Body of pancreas (tissue), 4 donors: Measurements from ENCODE around the gene TMCC2. TPM values are rescaled to one million over a fixed set of nuclear protein-coding genes. Genes with fewer than 3 reads are reported as not detected.

Source experiments
- ATAC-seq: fragments of 150-250 bp; one replicate; pipeline ENCODE4 v1.9.1; 2016
- DNase-seq, 4 donors: peaks; one replicate each; pipeline ENCODE4 v3.0.0-alpha.2; 2019
- H3K27ac ChIP-seq, 4 donors: fragments of 200-600 bp; sonication (generic); 1 replicate in 3 of 4; 2 replicates in 1 of 4; pipeline versions ENCODE4 v1.5.1 to v1.6.1; 2016 to 2019; ENCODE audit warnings: mild to moderate bottlenecking in 1 of 4, mixed read lengths in 1 of 4, moderate library complexity in 1 of 4
- H3K27me3 ChIP-seq, 2 donors: fragments of 200-600 bp; sonication (generic); one replicate each; pipeline ENCODE4 v1.6.0; 2016; ENCODE audit warnings: mild to moderate bottlenecking in 1 of 2
- H3K36me3 ChIP-seq, 2 donors: fragments of 200-600 bp; sonication (generic); replicated peaks in 1 of 2; 2 replicates each; pipeline ENCODE4 v1.5.1; 2016; ENCODE audit warnings: low read depth in 2 of 2; ENCODE audit not compliant: insufficient read depth in 1 of 2
- H3K4me1 ChIP-seq: fragments of 200-600 bp; sonication (generic); one replicate; pipeline ENCODE4 v1.6.0; 2016
- H3K4me3 ChIP-seq, 2 donors: fragments of 200-600 bp; sonication (generic); 1 replicate in 1 of 2; 2 replicates in 1 of 2; pipeline ENCODE4 v1.5.1; 2016 to 2019
- H3K9me3 ChIP-seq, 3 donors: fragments of 200-600 bp; sonication (generic); 1 replicate in 2 of 3; 2 replicates in 1 of 3; pipeline ENCODE4 v1.5.1; 2016
- CTCF ChIP-seq, 7 experiments: fragments of 450-650 bp in 4 of 7; fragments of 200-600 bp in 3 of 7; sonication (generic) in 3 of 7; IDR thresholded peaks; one replicate each; pipeline ENCODE4 v1.5.1; 2016 to 2019; ENCODE audit warnings: antibody characterized with exemption in 7 of 7
- POLR2A ChIP-seq, 3 donors: fragments of 450-650 bp; IDR thresholded peaks; one replicate each; pipeline ENCODE4 v1.6.1; 2016; ENCODE audit warnings: antibody characterized with exemption in 3 of 3, mild to moderate bottlenecking in 2 of 3
- WGBS, 2 donors: methylation state at CpG; one replicate each; pipeline ENCODE4 v1.1.5; 2017; 5-methylcytosine and 5-hydroxymethylcytosine counted together
- intact Hi-C: fragments of 100-400 bp; cut with DNase I; formaldehyde crosslinking; loops from one replicate; pipeline ENCODE4 v1.15.1; 2023
- total RNA-seq, 2 donors: library from RNA; depleted of rRNA; stranded (reverse); fragments of >200 nt; gene quantifications; one replicate each; pipeline ENCODE4 v1.1.0, GENCODE V29; 2016

TMCC2 gene
- total RNA-seq, 2 donors from 2014 or later: 1.3 to 1.6 TPM

GRCh38 chr1:205240118-205240517 lies 12.4 kb downstream of the TMCC2 start:
- no peak for TF ChIP-seq POLR2A (IDR thresholded peaks at IDR 0.05)
- TF ChIP-seq CTCF (IDR thresholded peaks at IDR 0.05): no peak
- ATAC-seq (no peak), DNase-seq (no peak)
- 94 to 96% methylated on average over 5 to 6 of the region's 6 CpGs for WGBS, 2 donors
- H3K4me3 ChIP-seq: no peak overlapping the region
- no peaks in the 10 kb centered on the region for H3K9me3 ChIP-seq
- H3K27me3 ChIP-seq: no peaks in the 10 kb centered on the region
- H3K27ac ChIP-seq: no peak overlapping the region
- H3K36me3 ChIP-seq: no peaks in the 10 kb centered on the region
- intact Hi-C loops: no loop called here
- H3K4me1 ChIP-seq: no peaks in the 10 kb centered on the region

GRCh38 chr1:205240569-205240968 lies 12.8 kb downstream of the TMCC2 start:
- intact Hi-C loops: no loop called here
- WGBS, 2 donors: 62 to 78% methylated on average over 3 of the region's 3 CpGs
- ATAC-seq (no peak), DNase-seq (no peak)
- Histone ChIP-seq H3K36me3 (no peaks in the 10 kb centered on the region), H3K27me3 (no peaks in the 10 kb centered on the region), H3K4me3 (no peak overlapping the region), H3K4me1 (no peaks in the 10 kb centered on the region), H3K27ac (no peak overlapping the region), H3K9me3 (no peaks in the 10 kb centered on the region)
- TF ChIP-seq CTCF (IDR thresholded peaks at IDR 0.05) (no peak), POLR2A (IDR thresholded peaks at IDR 0.05) (no peak)

- H3K27ac ChIP-seq: no peak overlapping the region
- ATAC-seq: no peak
- intact Hi-C loops: no loop called here
Measured at GRCh38 chr1:205241366-205242030, 13.8 kb downstream of the TMCC2 start.

GRCh38 chr1:205243350-205244191 lies 15.8 kb downstream of the TMCC2 start:
- intact Hi-C loops: no loop called here
- Histone ChIP-seq H3K4me1 (peaks cover 1% of the 10 kb centered on the region), H3K36me3 (no peaks in the 10 kb centered on the region), H3K27me3 (no peaks in the 10 kb centered on the region), H3K4me3 (no peak overlapping the region), H3K9me3 (no peaks in the 10 kb centered on the region), H3K27ac (no peak overlapping the region)
- DNase-seq (no peak), ATAC-seq (no peak)
- WGBS, 2 donors: 89 to 91% methylated on average over 8 of the region's 8 CpGs
- no peak for TF ChIP-seq CTCF (IDR thresholded peaks at IDR 0.05)
- TF ChIP-seq POLR2A (IDR thresholded peaks at IDR 0.05): no peak

More at GRCh38 chr1:205241366-205242030, 13.8 kb downstream of the TMCC2 start:
- Histone ChIP-seq H3K4me1 (no peaks in the 10 kb centered on the region), H3K9me3 (no peaks in the 10 kb centered on the region), H3K4me3 (no peak overlapping the region), H3K27me3 (no peaks in the 10 kb centered on the region), H3K36me3 (no peaks in the 10 kb centered on the region)
- TF ChIP-seq POLR2A (IDR thresholded peaks at IDR 0.05): no peak
- TF ChIP-seq CTCF (IDR thresholded peaks at IDR 0.05): no peak
- 84 to 96% methylated on average over 19 to 32 of the region's 36 CpGs for WGBS, 2 donors
- DNase-seq: no peak
